ENCODE data around the gene MAP2K1. TPM values are rescaled to one million over a fixed set of nuclear protein-coding genes. Genes with fewer than 3 reads are reported as not detected.

MAP2K1 gene
- total and polyA plus RNA-seq, 2 experiments from 2014 or later = 20.1 to 46.3 TPM

DNA sequence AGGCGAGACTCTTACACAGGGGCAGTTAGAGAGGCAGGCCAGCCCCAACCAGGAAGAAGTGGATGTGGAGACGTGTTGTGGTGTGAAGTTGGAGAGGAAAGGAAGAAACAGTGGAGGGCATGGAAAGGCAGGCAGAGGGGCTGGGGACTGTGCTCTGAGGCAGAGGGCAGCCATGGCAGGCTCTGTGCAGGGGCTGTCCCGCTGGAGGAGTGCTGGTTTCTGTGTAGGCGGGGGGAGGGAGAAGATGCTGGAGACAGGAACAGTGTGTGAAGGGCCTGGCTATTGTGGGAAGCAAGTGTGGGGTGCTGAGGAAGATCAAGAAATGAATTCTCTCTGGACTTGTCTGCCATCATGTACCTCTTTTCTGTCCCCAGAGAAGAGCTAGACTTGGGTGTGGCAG, 89.8 kb downstream of the MAP2K1 start:
- Histone ChIP-seq H3K4me2 (no peak overlapping the region), H3K9me2 (replicated peaks; ENCODE audit: insufficient read depth) (no peaks in the 10 kb centered on the region), H3K4me3 (no peak overlapping the region), H3K27me3 (no peaks in the 10 kb centered on the region), H3K36me3 (replicated peaks; ENCODE audit: insufficient read depth, low read depth) (no peaks in the 10 kb centered on the region), H2AFZ (no peak overlapping the region), H3K4me1 (ENCODE audit: insufficient read depth) (no peaks in the 10 kb centered on the region), H4K20me1 (ENCODE audit: insufficient read depth, poor library complexity, severe bottlenecking) (no peaks in the 10 kb centered on the region), H3K27ac (no peak overlapping the region), H3K9me3 (ENCODE audit: low read depth) (no peaks in the 10 kb centered on the region), H3K79me2 (no peaks in the 10 kb centered on the region)
- TF ChIP-seq, protein P1, sequence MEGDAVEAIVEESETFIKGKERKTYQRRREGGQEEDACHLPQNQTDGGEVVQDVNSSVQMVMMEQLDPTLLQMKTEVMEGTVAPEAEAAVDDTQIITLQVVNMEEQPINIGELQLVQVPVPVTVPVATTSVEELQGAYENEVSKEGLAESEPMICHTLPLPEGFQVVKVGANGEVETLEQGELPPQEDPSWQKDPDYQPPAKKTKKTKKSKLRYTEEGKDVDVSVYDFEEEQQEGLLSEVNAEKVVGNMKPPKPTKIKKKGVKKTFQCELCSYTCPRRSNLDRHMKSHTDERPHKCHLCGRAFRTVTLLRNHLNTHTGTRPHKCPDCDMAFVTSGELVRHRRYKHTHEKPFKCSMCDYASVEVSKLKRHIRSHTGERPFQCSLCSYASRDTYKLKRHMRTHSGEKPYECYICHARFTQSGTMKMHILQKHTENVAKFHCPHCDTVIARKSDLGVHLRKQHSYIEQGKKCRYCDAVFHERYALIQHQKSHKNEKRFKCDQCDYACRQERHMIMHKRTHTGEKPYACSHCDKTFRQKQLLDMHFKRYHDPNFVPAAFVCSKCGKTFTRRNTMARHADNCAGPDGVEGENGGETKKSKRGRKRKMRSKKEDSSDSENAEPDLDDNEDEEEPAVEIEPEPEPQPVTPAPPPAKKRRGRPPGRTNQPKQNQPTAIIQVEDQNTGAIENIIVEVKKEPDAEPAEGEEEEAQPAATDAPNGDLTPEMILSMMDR (IDR thresholded peaks at IDR 0.05; ENCODE audit: poor library complexity) = no peak
- no peak for TF ChIP-seq EZH2phosphoT487 (IDR thresholded peaks at IDR 0.05; ENCODE audit: low read depth, severe bottlenecking, unreplicated experiment)
- WGBS (ENCODE audit: low lambda C conversion rate, missing lambda C conversion rate) = 84% methylated on average over 4 of the region's 4 CpGs
- DNase-seq (ENCODE audit: low spot score) = no peak

DNA sequence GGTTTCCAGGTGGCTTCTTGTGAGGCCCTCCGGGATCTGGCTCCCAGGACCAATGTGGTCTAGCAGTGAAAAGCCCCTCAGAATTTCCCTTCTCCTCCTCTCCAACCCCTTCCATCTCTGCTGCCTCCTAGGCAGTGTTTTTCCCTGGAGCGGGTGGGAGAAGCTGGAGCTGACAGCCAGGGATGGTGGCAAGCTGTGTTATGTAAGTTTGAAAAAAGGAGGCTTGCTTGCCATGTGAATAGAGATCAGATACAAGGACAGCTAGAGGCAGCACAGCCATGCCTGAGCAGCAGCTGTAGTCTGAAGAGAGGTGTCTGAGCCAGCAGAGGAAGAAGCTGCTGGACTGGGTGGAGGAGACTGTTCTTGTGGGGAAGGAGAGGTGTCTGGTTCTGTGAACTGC, 90.3 kb downstream of the MAP2K1 start:
- WGBS (ENCODE audit: low lambda C conversion rate, missing lambda C conversion rate) = 94% methylated on average over 2 of the region's 2 CpGs
- no peaks in the 10 kb centered on the region for H3K36me3 ChIP-seq (replicated peaks; ENCODE audit: insufficient read depth, low read depth)
- no peaks in the 10 kb centered on the region for H3K9me3 ChIP-seq (ENCODE audit: low read depth)
- H3K9me2 ChIP-seq (replicated peaks; ENCODE audit: insufficient read depth) = no peaks in the 10 kb centered on the region
- no peaks in the 10 kb centered on the region for H3K4me1 ChIP-seq (ENCODE audit: insufficient read depth)
- no peaks in the 10 kb centered on the region for H3K79me2 ChIP-seq
- no peak overlapping the region for H3K4me2 ChIP-seq
- no peak for DNase-seq (ENCODE audit: low spot score)
- H2AFZ ChIP-seq = no peak overlapping the region
- H3K27me3 ChIP-seq = no peaks in the 10 kb centered on the region
- H3K27ac ChIP-seq = no peak overlapping the region
- H4K20me1 ChIP-seq (ENCODE audit: insufficient read depth, poor library complexity, severe bottlenecking) = no peaks in the 10 kb centered on the region
- H3K4me3 ChIP-seq = no peak overlapping the region
- TF ChIP-seq EZH2 (IDR thresholded peaks at IDR 0.05; ENCODE audit: borderline replicate concordance) = no peak
- no peak for TF ChIP-seq EZH2phosphoT487 (IDR thresholded peaks at IDR 0.05; ENCODE audit: low read depth, severe bottlenecking, unreplicated experiment)
- TF ChIP-seq, protein P1 (IDR thresholded peaks at IDR 0.05; ENCODE audit: poor library complexity) = no peak

DNA sequence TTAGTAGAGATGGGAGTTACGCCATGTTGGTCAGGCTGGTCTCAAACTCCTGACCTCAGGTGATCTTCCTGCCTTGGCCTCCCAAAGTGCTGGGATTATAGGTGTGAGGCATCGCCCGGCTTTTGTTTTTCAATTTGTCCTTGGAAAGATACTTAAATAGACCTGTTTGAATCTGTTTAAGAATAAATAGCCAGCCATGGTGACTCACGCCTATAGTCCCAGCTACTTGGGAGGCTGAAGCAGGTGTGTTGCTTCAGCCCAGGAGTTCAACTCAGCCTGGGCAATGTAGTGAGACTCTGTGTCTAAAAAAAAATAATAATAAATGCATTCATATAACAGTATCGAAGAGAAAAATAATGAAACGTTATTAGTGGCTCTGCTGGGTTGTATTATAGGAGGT, 93.6 kb downstream of the MAP2K1 start:
- no peak overlapping the region for H3K4me2 ChIP-seq
- 97% methylated on average over 6 of the region's 6 CpGs for WGBS (ENCODE audit: low lambda C conversion rate, missing lambda C conversion rate)
- H3K27ac ChIP-seq = no peak overlapping the region
- DNase-seq (ENCODE audit: low spot score) = no peak
- no peaks in the 10 kb centered on the region for H4K20me1 ChIP-seq (ENCODE audit: insufficient read depth, poor library complexity, severe bottlenecking)
- TF ChIP-seq EZH2 (IDR thresholded peaks at IDR 0.05; ENCODE audit: borderline replicate concordance) (no peak), EZH2phosphoT487 (IDR thresholded peaks at IDR 0.05; ENCODE audit: low read depth, severe bottlenecking, unreplicated experiment) (no peak)
- TF ChIP-seq, protein P1 (IDR thresholded peaks at IDR 0.05; ENCODE audit: poor library complexity) = no peak
- H3K9me3 ChIP-seq (ENCODE audit: low read depth) = no peaks in the 10 kb centered on the region
- H3K79me2 ChIP-seq = no peaks in the 10 kb centered on the region
- H3K9me2 ChIP-seq (replicated peaks; ENCODE audit: insufficient read depth) = no peaks in the 10 kb centered on the region
- H3K4me3 ChIP-seq = no peak overlapping the region
- H3K4me1 ChIP-seq (ENCODE audit: insufficient read depth) = no peaks in the 10 kb centered on the region
- no peaks in the 10 kb centered on the region for H3K36me3 ChIP-seq (replicated peaks; ENCODE audit: insufficient read depth, low read depth)
- H2AFZ ChIP-seq = no peak overlapping the region
- no peaks in the 10 kb centered on the region for H3K27me3 ChIP-seq

Data from hepatocyte (in vitro differentiated cells).